ENCODE results near the gene NDUFAF8.
A peak's percentile ranks its signal among the peaks of the same experiment; 100 is the strongest.

Gene NDUFAF8

GRCh38 chr17:81234506-81234855 lies 4.6 kb upstream of the NDUFAF8 start:
- no peak overlapping the region for H3K9ac ChIP-seq (ENCODE audit: low read length)
- no peaks in the 10 kb centered on the region for H3K27me3 ChIP-seq (ENCODE audit: control insufficient read depth, insufficient read depth, low read length)
- H3K27ac ChIP-seq (ENCODE audit: low read depth, low read length): no peak overlapping the region
- no peaks in the 10 kb centered on the region for H3K9me3 ChIP-seq (ENCODE audit: control insufficient read depth, insufficient read depth, low read depth, low read length)
- peaks cover 5% of the 10 kb centered on the region; the same call in 1 of the 2 replicates for H3K4me1 ChIP-seq (ENCODE audit: control insufficient read depth, insufficient read depth, low read length)
- no peak overlapping the region for H3K4me3 ChIP-seq (ENCODE audit: low read depth, low read length)
- H3K36me3 ChIP-seq (ENCODE audit: control insufficient read depth, insufficient read depth, low read length): peaks cover 32% of the 10 kb centered on the region

GRCh38 chr17:81234940-81235821 lies 3.9 kb upstream of the NDUFAF8 start:
- Histone ChIP-seq H3K27me3 (ENCODE audit: control insufficient read depth, insufficient read depth, low read length) (no peaks in the 10 kb centered on the region), H3K4me3 (ENCODE audit: low read depth, low read length) (no peak overlapping the region), H3K36me3 (ENCODE audit: control insufficient read depth, insufficient read depth, low read length) (peaks cover 25% of the 10 kb centered on the region)

GRCh38 chr17:81235822-81236740 lies 3.0 kb upstream of the NDUFAF8 start:
- Histone ChIP-seq H3K27me3 (ENCODE audit: control insufficient read depth, insufficient read depth, low read length) (no peaks in the 10 kb centered on the region), H3K4me3 (ENCODE audit: low read depth, low read length) (no peak overlapping the region), H3K9ac (ENCODE audit: low read length) (no peak overlapping the region), H3K27ac (ENCODE audit: low read depth, low read length) (no peak overlapping the region), H3K36me3 (ENCODE audit: control insufficient read depth, insufficient read depth, low read length) (peaks cover 23% of the 10 kb centered on the region), H3K4me1 (ENCODE audit: control insufficient read depth, insufficient read depth, low read length) (peaks cover 11% of the 10 kb centered on the region; the same call in 1 of the 2 replicates), H3K9me3 (ENCODE audit: control insufficient read depth, insufficient read depth, low read depth, low read length) (no peaks in the 10 kb centered on the region)

More at GRCh38 chr17:81234940-81235821, 3.9 kb upstream of the NDUFAF8 start:
- H3K27ac ChIP-seq (ENCODE audit: low read depth, low read length): no peak overlapping the region
- no peak overlapping the region for H3K9ac ChIP-seq (ENCODE audit: low read length)
- H3K4me1 ChIP-seq (ENCODE audit: control insufficient read depth, insufficient read depth, low read length): peaks cover 10% of the 10 kb centered on the region; the same call in 1 of the 2 replicates
- no peaks in the 10 kb centered on the region for H3K9me3 ChIP-seq (ENCODE audit: control insufficient read depth, insufficient read depth, low read depth, low read length)

DNA sequence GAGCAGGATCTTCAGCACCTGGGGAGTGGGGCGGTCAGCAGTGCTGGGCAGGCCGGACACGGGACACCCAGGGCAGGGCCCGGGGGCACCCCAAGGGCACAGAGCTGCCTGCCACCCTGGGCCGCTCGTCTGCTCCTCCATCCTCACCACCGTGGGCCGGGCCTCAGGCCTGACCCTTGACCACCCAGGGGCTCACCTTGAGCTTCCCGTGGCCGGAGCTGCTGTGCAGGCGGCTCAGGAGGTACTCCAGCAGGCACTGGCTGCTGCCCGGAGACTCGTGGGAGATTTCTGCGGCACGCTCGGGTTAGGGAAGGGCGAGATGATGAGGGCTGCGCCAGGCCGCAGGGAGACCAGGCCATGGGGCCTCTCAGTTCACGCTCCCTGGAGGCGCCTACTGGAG lies 2.3 kb upstream of the NDUFAF8 start:
- Histone ChIP-seq H3K36me3 (ENCODE audit: control insufficient read depth, insufficient read depth, low read length) (peaks cover 21% of the 10 kb centered on the region), H3K4me1 (ENCODE audit: control insufficient read depth, insufficient read depth, low read length) (peaks cover 15% of the 10 kb centered on the region), H3K4me3 (ENCODE audit: low read depth, low read length) (no peak overlapping the region), H3K27me3 (ENCODE audit: control insufficient read depth, insufficient read depth, low read length) (no peaks in the 10 kb centered on the region), H3K9ac (ENCODE audit: low read length) (no peak overlapping the region), H3K27ac (ENCODE audit: low read depth, low read length) (no peak overlapping the region), H3K9me3 (ENCODE audit: control insufficient read depth, insufficient read depth, low read depth, low read length) (no peaks in the 10 kb centered on the region)

DNA sequence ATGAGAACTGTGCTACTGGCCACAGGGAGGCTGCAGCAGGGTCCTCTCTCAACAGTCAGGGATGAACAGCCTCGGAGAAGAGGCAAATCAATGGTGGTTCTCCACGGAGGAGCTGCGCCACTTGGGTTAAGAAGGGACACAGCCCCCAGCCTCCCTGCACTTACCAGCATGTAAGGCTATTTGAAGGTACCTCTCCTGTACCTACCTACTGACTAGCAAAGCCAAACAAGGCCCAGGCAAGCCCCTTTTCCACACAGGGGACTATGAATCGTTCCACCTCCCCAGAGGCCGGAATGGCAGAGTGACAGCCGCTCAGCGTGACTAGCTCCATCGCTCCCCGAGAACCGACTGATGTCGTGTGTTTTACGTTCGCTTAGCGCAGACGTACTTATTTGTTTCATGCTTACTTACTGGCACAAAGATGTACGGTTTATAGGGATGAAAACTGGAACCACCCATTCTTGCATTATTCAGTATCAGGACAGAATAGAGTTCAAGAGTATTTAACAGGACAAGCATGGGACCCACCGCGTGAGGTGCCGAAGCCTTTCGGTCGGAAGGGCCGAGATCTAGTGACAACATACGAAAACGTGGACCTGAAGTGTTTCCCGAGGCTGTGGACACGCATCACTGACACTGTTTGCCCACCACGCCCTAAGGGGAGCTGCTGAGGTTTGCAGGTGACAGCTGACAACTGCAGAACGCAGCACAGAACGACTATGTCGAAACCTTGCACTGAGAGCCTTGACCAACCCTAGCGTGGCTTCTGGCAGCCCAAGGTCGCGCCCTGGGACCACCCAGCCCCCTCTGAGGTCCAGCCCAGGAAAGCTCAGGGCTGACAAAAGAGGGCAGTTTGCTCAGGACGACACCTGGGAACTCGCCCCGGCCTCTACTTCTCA lies 1.3 kb upstream of the NDUFAF8 start:
- Histone ChIP-seq H3K9ac (ENCODE audit: low read length) (peak overlapping the region; percentile 72), H3K36me3 (ENCODE audit: control insufficient read depth, insufficient read depth, low read length) (peaks cover 15% of the 10 kb centered on the region), H3K27me3 (ENCODE audit: control insufficient read depth, insufficient read depth, low read length) (no peaks in the 10 kb centered on the region), H3K27ac (ENCODE audit: low read depth, low read length) (no peak overlapping the region), H3K9me3 (ENCODE audit: control insufficient read depth, insufficient read depth, low read depth, low read length) (no peaks in the 10 kb centered on the region), H3K4me3 (ENCODE audit: low read depth, low read length) (peak overlapping the region; percentile 85), H3K4me1 (ENCODE audit: control insufficient read depth, insufficient read depth, low read length) (peaks cover 19% of the 10 kb centered on the region)

- no peaks in the 10 kb centered on the region for H3K9me3 ChIP-seq (ENCODE audit: control insufficient read depth, insufficient read depth, low read depth, low read length)
- peaks cover 21% of the 10 kb centered on the region for H3K4me1 ChIP-seq (ENCODE audit: control insufficient read depth, insufficient read depth, low read length)
- H3K27ac ChIP-seq (ENCODE audit: low read depth, low read length): 0 out of 2 replicates have a peak overlapping the region, but pooled peaks have one; percentile 45
- no peaks in the 10 kb centered on the region for H3K27me3 ChIP-seq (ENCODE audit: control insufficient read depth, insufficient read depth, low read length)
- H3K36me3 ChIP-seq (ENCODE audit: control insufficient read depth, insufficient read depth, low read length): peaks cover 9% of the 10 kb centered on the region
- peak overlapping the region; percentile 85 for H3K4me3 ChIP-seq (ENCODE audit: low read depth, low read length)
- H3K9ac ChIP-seq (ENCODE audit: low read length): peak overlapping the region; percentile 72
Measured at GRCh38 chr17:81238490-81238814, 666 bp upstream of the NDUFAF8 start.

DNA sequence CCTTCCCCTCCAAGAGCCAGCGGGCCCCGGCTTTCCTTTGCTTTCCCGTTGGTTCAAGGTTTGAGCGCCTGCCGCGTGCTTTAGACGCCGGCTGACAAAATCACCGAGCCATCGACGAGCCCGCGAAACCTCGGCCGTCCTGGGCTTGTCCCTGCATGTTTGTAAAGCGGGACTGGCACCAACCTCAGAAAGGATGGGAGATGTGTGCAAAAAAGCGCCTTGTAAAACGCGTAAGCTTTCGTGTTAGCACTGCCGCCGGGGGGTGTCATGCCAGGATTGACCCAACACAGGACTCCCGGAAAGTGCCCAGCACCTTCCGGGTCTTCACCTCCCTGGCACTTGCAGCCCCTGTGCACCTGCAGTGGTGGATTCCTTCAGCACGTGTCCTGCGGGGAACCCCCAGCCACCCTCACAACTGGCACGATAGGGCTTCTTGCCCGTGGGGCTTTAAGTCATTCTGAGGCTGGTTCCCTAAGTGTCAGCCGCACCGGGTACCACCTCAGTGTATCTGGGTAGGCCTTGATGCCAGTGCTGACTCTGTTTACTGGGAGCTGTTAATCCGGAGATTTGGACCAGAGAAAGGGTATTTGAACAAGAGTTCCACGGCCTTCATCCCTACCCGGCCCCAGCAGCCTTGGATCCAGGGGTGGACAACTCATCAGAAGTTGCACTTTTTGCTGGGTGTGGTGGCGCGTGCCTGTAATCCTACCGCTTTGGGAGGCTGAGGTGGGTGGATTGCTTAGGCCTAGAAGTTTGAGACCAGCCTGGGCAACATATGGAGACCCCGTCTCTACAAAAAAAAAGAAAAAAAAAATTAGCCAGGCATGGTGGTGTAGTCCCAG lies 817 bp downstream of the NDUFAF8 start:
- H3K27me3 ChIP-seq (ENCODE audit: control insufficient read depth, insufficient read depth, low read length): no peaks in the 10 kb centered on the region
- H3K4me3 ChIP-seq (ENCODE audit: low read depth, low read length): peak overlapping the region; percentile 85
- no peaks in the 10 kb centered on the region for H3K9me3 ChIP-seq (ENCODE audit: control insufficient read depth, insufficient read depth, low read depth, low read length)
- peaks cover 21% of the 10 kb centered on the region for H3K4me1 ChIP-seq (ENCODE audit: control insufficient read depth, insufficient read depth, low read length)
- H3K9ac ChIP-seq (ENCODE audit: low read length): peak overlapping the region; percentile 90
- H3K36me3 ChIP-seq (ENCODE audit: control insufficient read depth, insufficient read depth, low read length): peaks cover 9% of the 10 kb centered on the region
- H3K27ac ChIP-seq (ENCODE audit: low read depth, low read length): peak overlapping the region; percentile 80

DNA sequence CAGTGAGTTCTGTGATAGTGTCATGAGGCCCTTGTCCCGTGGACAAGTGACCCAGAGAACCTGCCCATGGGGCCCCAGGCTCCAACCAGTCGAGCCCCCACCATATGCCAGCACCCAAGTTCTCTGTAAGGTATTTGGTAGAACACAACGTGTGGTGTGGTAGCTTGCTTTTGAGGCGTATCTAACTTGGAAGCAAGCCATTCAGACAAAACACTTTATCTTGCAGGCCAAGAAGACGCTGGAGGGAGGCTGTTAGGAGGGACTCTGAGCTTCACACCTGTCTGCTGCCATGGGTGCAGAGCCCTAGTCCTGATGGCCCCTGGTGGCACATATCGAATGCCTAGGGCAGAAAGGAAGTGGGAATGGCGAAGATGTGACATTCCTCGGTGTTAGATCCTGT lies 1.6 kb downstream of the NDUFAF8 start:
- Histone ChIP-seq H3K9me3 (ENCODE audit: control insufficient read depth, insufficient read depth, low read depth, low read length) (no peaks in the 10 kb centered on the region), H3K4me3 (ENCODE audit: low read depth, low read length) (no peak overlapping the region), H3K27ac (ENCODE audit: low read depth, low read length) (no peak overlapping the region), H3K27me3 (ENCODE audit: control insufficient read depth, insufficient read depth, low read length) (no peaks in the 10 kb centered on the region), H3K4me1 (ENCODE audit: control insufficient read depth, insufficient read depth, low read length) (peaks cover 21% of the 10 kb centered on the region), H3K36me3 (ENCODE audit: control insufficient read depth, insufficient read depth, low read length) (peaks cover 9% of the 10 kb centered on the region), H3K9ac (ENCODE audit: low read length) (no peak overlapping the region)

DNA sequence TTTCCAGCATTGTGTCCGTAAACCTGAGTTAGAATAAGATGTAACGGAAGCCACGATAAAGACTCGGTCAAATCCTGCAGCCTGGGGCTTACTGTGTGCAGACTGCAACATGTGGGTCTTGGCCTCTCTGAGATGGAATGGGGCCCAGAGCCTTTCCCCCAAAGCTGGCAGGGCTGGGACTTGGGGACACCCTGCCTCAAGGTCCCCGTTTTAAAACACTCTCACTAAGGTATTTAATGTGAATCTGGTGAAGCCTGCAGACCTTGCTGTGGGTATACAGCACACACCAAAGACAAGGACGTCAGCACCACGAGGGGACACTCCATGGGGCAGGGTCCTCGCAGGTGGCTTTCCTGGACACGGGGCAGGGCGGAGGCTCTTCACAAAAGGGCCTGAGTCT lies 2.1 kb downstream of the NDUFAF8 start:
- H3K9ac ChIP-seq (ENCODE audit: low read length): no peak overlapping the region

More for the DNA sequence above, 2.1 kb downstream of the NDUFAF8 start:
- no peaks in the 10 kb centered on the region for H3K27me3 ChIP-seq (ENCODE audit: control insufficient read depth, insufficient read depth, low read length)
- H3K36me3 ChIP-seq (ENCODE audit: control insufficient read depth, insufficient read depth, low read length): peaks cover 9% of the 10 kb centered on the region
- H3K4me1 ChIP-seq (ENCODE audit: control insufficient read depth, insufficient read depth, low read length): peaks cover 21% of the 10 kb centered on the region
- no peak overlapping the region for H3K27ac ChIP-seq (ENCODE audit: low read depth, low read length)
- no peak overlapping the region for H3K4me3 ChIP-seq (ENCODE audit: low read depth, low read length)
- no peaks in the 10 kb centered on the region for H3K9me3 ChIP-seq (ENCODE audit: control insufficient read depth, insufficient read depth, low read depth, low read length)
